OCI-LY3 (cell line): ENCODE measurements around the gene SLC27A2.

Source experiments
- H2AFZ ChIP-seq: fragments of 200-600, 300-600 bp; shearing (Covaris generic); 2 replicates; pipeline ENCODE4 v1.6.0; 2014; ENCODE audit warnings: antibody characterized with exemption, low read depth, low read length
- H3K27ac ChIP-seq: fragments of 200-600, 300-600 bp; sonication (generic); 2 replicates; pipeline ENCODE4 v1.5.1; 2014; ENCODE audit warnings: mild to moderate bottlenecking, low read length, moderate library complexity, mixed read lengths
- H3K27me3 ChIP-seq: fragments of 200-600, 300-600 bp; sonication (generic); 2 replicates; pipeline ENCODE4 v1.6.1; 2014; ENCODE audit warnings: low read depth, low read length, mixed read lengths
- H3K36me3 ChIP-seq: fragments of 200-600, 300-600 bp; sonication (generic); replicated peaks from 2 replicates; pipeline ENCODE3; 2014; ENCODE audit warnings: low read depth, low read length, mixed read lengths
- H3K4me1 ChIP-seq: fragments of 300-600, 200-600 bp; sonication (generic); 2 replicates; pipeline ENCODE4 v1.6.1; 2014; ENCODE audit warnings: low read length, mixed read lengths
- H3K4me2 ChIP-seq: fragments of 200-600, 300-600 bp; sonication (generic); 2 replicates; pipeline ENCODE4 v1.6.1; 2014; ENCODE audit warnings: low read length, mixed read lengths
- H3K4me3 ChIP-seq: fragments of 300-600, 200-600 bp; sonication (generic); 2 replicates; pipeline ENCODE4 v1.5.1; 2014; ENCODE audit warnings: antibody characterized with exemption, mild to moderate bottlenecking, low read length, moderate library complexity
- H3K79me2 ChIP-seq: fragments of 300-600, 200-600 bp; shearing (Covaris generic); 2 replicates; pipeline ENCODE4 v1.6.1; 2014; ENCODE audit warnings: mild to moderate bottlenecking, low read length, mixed read lengths
- H3K9ac ChIP-seq: fragments of 300-600, 200-600 bp; shearing (Covaris generic); 2 replicates; pipeline ENCODE4 v1.6.0; 2014; ENCODE audit warnings: mild to moderate bottlenecking, low read length, moderate library complexity
- H3K9me3 ChIP-seq: fragments of 200-600, 300-600 bp; shearing (Covaris generic); 2 replicates; pipeline ENCODE4 v1.6.1; 2014; ENCODE audit warnings: low read length, mixed read lengths; ENCODE audit not compliant: insufficient read depth
- H4K20me1 ChIP-seq: fragments of 200-600, 300-600 bp; sonication (generic); 2 replicates; pipeline ENCODE4 v1.6.1; 2016; ENCODE audit warnings: low read length, mixed read lengths; ENCODE audit not compliant: insufficient read depth
- CTCF ChIP-seq: fragments of 200-600, 300-600 bp; sonication (generic); IDR thresholded peaks from 2 replicates; pipeline ENCODE4 v1.5.1; 2014; ENCODE audit warnings: antibody characterized with exemption, low read length, low read depth
- EZH2phosphoT487 ChIP-seq: fragments of 200-600 bp; shearing (Covaris generic); IDR thresholded peaks from 2 replicates; pipeline ENCODE4 v1.6.1; 2018; ENCODE audit warnings: antibody characterized with exemption, mixed run types, low read depth

Gene SLC27A2

GRCh38 chr15:50190166-50190570 is 8.2 kb downstream of the SLC27A2 start:
- Histone ChIP-seq H3K9me3 (no peaks in the 10 kb centered on the region), H4K20me1 (no peaks in the 10 kb centered on the region), H3K36me3 (no peaks in the 10 kb centered on the region), H3K4me3 (no peak overlapping the region), H3K27ac (no peak overlapping the region), H3K9ac (no peak overlapping the region), H3K79me2 (no peaks in the 10 kb centered on the region), H3K27me3 (no peaks in the 10 kb centered on the region), H3K4me2 (no peak overlapping the region), H3K4me1 (no peaks in the 10 kb centered on the region), H2AFZ (no peak overlapping the region)
- no peak for TF ChIP-seq EZH2phosphoT487
- TF ChIP-seq CTCF: no peak

GRCh38 chr15:50190723-50191122 is 8.7 kb downstream of the SLC27A2 start:
- Histone ChIP-seq H3K9ac (no peak overlapping the region), H3K36me3 (no peaks in the 10 kb centered on the region), H3K27ac (no peak overlapping the region), H4K20me1 (no peaks in the 10 kb centered on the region), H3K27me3 (no peaks in the 10 kb centered on the region), H3K4me3 (no peak overlapping the region), H3K79me2 (no peaks in the 10 kb centered on the region), H3K9me3 (no peaks in the 10 kb centered on the region), H3K4me1 (no peaks in the 10 kb centered on the region), H2AFZ (no peak overlapping the region), H3K4me2 (no peak overlapping the region)
- TF ChIP-seq EZH2phosphoT487 (no peak), CTCF (no peak)

GRCh38 chr15:50192164-50192563 is 10.2 kb downstream of the SLC27A2 start:
- no peaks in the 10 kb centered on the region for H3K4me1 ChIP-seq
- H2AFZ ChIP-seq: no peak overlapping the region
- H3K27ac ChIP-seq: no peak overlapping the region
- no peaks in the 10 kb centered on the region for H3K36me3 ChIP-seq
- H3K9me3 ChIP-seq: no peaks in the 10 kb centered on the region
- no peak overlapping the region for H3K4me3 ChIP-seq
- H3K79me2 ChIP-seq: no peaks in the 10 kb centered on the region
- no peaks in the 10 kb centered on the region for H3K27me3 ChIP-seq
- TF ChIP-seq CTCF: no peak
- no peak for TF ChIP-seq EZH2phosphoT487
- H3K9ac ChIP-seq: no peak overlapping the region
- H3K4me2 ChIP-seq: no peak overlapping the region
- no peaks in the 10 kb centered on the region for H4K20me1 ChIP-seq

- H3K36me3 ChIP-seq: no peaks in the 10 kb centered on the region
- TF ChIP-seq EZH2phosphoT487 (no peak), CTCF (no peak)
- no peak overlapping the region for H3K9ac ChIP-seq
- no peaks in the 10 kb centered on the region for H3K79me2 ChIP-seq
- H3K4me1 ChIP-seq: no peaks in the 10 kb centered on the region
- H3K27ac ChIP-seq: no peak overlapping the region
- no peak overlapping the region for H3K4me2 ChIP-seq
- no peak overlapping the region for H2AFZ ChIP-seq
- no peaks in the 10 kb centered on the region for H3K9me3 ChIP-seq
- no peaks in the 10 kb centered on the region for H4K20me1 ChIP-seq
- H3K4me3 ChIP-seq: no peak overlapping the region
- no peaks in the 10 kb centered on the region for H3K27me3 ChIP-seq
Observed at GRCh38 chr15:50192926-50193620, 11.1 kb downstream of the SLC27A2 start.
